Heart left ventricle (tissue), 13 donors: ENCODE results near the gene PCDHB8.
A peak's percentile ranks its signal among the peaks of the same experiment; 100 is the strongest.
"Not testable (repeated sequence)": the region's sequence is repeated elsewhere in the genome, so short reads cannot be mapped to it uniquely, and the experiment has no call there.

ENCODE experiments used
- CTCF ChIP-seq, 12 donors: fragments of 200-600 bp; sonication (generic) in 4 of 12; IDR thresholded peaks; one replicate each; pipeline versions ENCODE4 v1.5.0 to v1.8.0; 2018 to 2022; ENCODE audit warnings: antibody characterized with exemption in 12 of 12, mild to moderate bottlenecking in 5 of 12
- POLR2A ChIP-seq, 2 donors: fragments of 450-650 bp; IDR thresholded peaks; one replicate each; pipeline ENCODE4 v1.6.1; 2017; ENCODE audit warnings: antibody characterized with exemption in 2 of 2, mild to moderate bottlenecking in 2 of 2, moderate library complexity in 2 of 2
- donor health status: ischemic (EF 13 %, LVEDD 7.1; RV severe dilation, severe dysfunction).
- donor health status: DM: no; HTN: yes; CAD: no.
- donor health status: DM: no; HTN: no; CAD: no.
- donor health status: ischemic (EF 25% LVEDD 6.9; RV normal size, moderate dysfunction).
- donor health status: ischemic (EF 25% LVEDD 5.7; RV mildly dilated, moderate dysfunction).
- donor health status: ischemic (EF 35%, LVEDD 5.7; RV mildly dilated, moderate dysfunction).
- donor health status: nonischemic (EF 11% LVEDD 7.7; RV severe dilation, severe dysfunction).
- donor health status: DM: yes; HTN: yes; CAD: no.
- donor health status: PGD.
- donor health status: ischemic (EF 29% LVEDD 5.4; RV normal size, mild dysfunction).
- donor health status: nonischemic (EF 23%, LVEDD 6.1; RV moderate dilation, normal function).

- peak in 10 of 12 donors; percentile 16 to 62 (median 48) for TF ChIP-seq CTCF (IDR thresholded peaks at IDR 0.05)
- not testable (repeated sequence) for TF ChIP-seq POLR2A (IDR thresholded peaks at IDR 0.05)
Observed at GRCh38 chr5:141213656-141214339, 36.2 kb downstream of the PCDHB8 start, which contains the start of gene PCDHB13.
